GM18909 (cell line): ENCODE data around the gene FBXL17.
A peak's percentile ranks its signal among the peaks of the same experiment; 100 is the strongest.

Experiments used
- ATAC-seq: cut with Tn5 transposase; IDR thresholded peaks from one replicate; pipeline ENCODE4 v1.9.1; 2021; ENCODE audit warnings: mild to moderate bottlenecking; ENCODE audit not compliant: unreplicated experiment, poor library complexity

The FBXL17 gene

GRCh38 chr5:108028412-108028811 lies 353.5 kb downstream of the FBXL17 start:
- ATAC-seq = no peak

GRCh38 chr5:108025957-108026356 lies 355.9 kb downstream of the FBXL17 start:
- no peak for ATAC-seq

GRCh38 chr5:108024986-108025385 lies 356.9 kb downstream of the FBXL17 start:
- ATAC-seq = no peak

- no peak for ATAC-seq
Observed at GRCh38 chr5:108016101-108016500, 365.8 kb downstream of the FBXL17 start.

GRCh38 chr5:108006791-108007190 lies 375.1 kb downstream of the FBXL17 start:
- no peak for ATAC-seq

- peak; percentile 95 for ATAC-seq
Observed at GRCh38 chr5:108003178-108003577, 378.7 kb downstream of the FBXL17 start.

- no peak for ATAC-seq
Observed at GRCh38 chr5:108001222-108001621, 380.7 kb downstream of the FBXL17 start.

- ATAC-seq = no peak
Observed at GRCh38 chr5:107997338-107997980, 384.4 kb downstream of the FBXL17 start.

- no peak for ATAC-seq
Observed at GRCh38 chr5:107993341-107993740, 388.6 kb downstream of the FBXL17 start.

GRCh38 chr5:107990881-107991810 lies 390.8 kb downstream of the FBXL17 start:
- no peak for ATAC-seq

GRCh38 chr5:107985144-107985543 lies 396.8 kb downstream of the FBXL17 start:
- ATAC-seq = no peak

GRCh38 chr5:107982703-107983425 lies 399.0 kb downstream of the FBXL17 start:
- no peak for ATAC-seq

GRCh38 chr5:107980923-107981692 lies 400.8 kb downstream of the FBXL17 start:
- no peak for ATAC-seq

- ATAC-seq = no peak
Observed at GRCh38 chr5:107979900-107980299, 402.0 kb downstream of the FBXL17 start.

- ATAC-seq = no peak
Observed at GRCh38 chr5:107979291-107979690, 402.6 kb downstream of the FBXL17 start.

- no peak for ATAC-seq
Observed at GRCh38 chr5:107977550-107978071, 404.3 kb downstream of the FBXL17 start.

- ATAC-seq = no peak
Observed at GRCh38 chr5:107975568-107975967, 406.3 kb downstream of the FBXL17 start.

GRCh38 chr5:107971846-107972245 lies 410.1 kb downstream of the FBXL17 start:
- no peak for ATAC-seq

GRCh38 chr5:107969847-107970246 lies 412.1 kb downstream of the FBXL17 start:
- no peak for ATAC-seq

GRCh38 chr5:107968998-107969397 lies 412.9 kb downstream of the FBXL17 start:
- ATAC-seq = no peak
